Calu3 (cell line): ENCODE measurements around the gene NID2. TPM values are rescaled to one million over a fixed set of nuclear protein-coding genes. Genes with fewer than 3 reads are reported as not detected.

Experiments used
- BruUV-seq: library from RNA; stranded (reverse); fragments of 400-500 nt; replicated peaks from 2 replicates; lab custom pipeline; 2021; lab: Mats Ljungman, UMichigan
- CTCF ChIA-PET: fragments of 300-600 bp; sonication (Branson Sonifier 250); formaldehyde crosslinking; loops from one replicate; lab custom pipeline; 2022; ENCODE audit warnings: antibody characterized with exemption; lab: Charles Lee
- DNase-seq: peaks from one replicate; pipeline ENCODE4 v3.0.0; 2022
- H3K27ac Mint-ChIP-seq: one replicate; pipeline ENCODE4 v1.8.0; 2022; ENCODE audit warnings: mixed read lengths; ENCODE audit not compliant: unreplicated experiment
- H3K27me3 Mint-ChIP-seq: one replicate; pipeline ENCODE4 v1.8.0; 2022; ENCODE audit warnings: mixed read lengths; ENCODE audit not compliant: unreplicated experiment
- H3K36me3 Mint-ChIP-seq: one replicate; pipeline ENCODE4 v1.8.0; 2022; ENCODE audit warnings: mild to moderate bottlenecking, moderate library complexity, mixed read lengths; ENCODE audit not compliant: insufficient read depth, unreplicated experiment
- H3K4me1 Mint-ChIP-seq: one replicate; pipeline ENCODE4 v1.8.0; 2022; ENCODE audit warnings: mild to moderate bottlenecking, low read depth, mixed read lengths; ENCODE audit not compliant: unreplicated experiment
- H3K4me3 Mint-ChIP-seq: one replicate; pipeline ENCODE4 v1.8.0; 2022; ENCODE audit warnings: mild to moderate bottlenecking, low read depth, moderate library complexity, mixed read lengths; ENCODE audit not compliant: unreplicated experiment
- H3K9me3 Mint-ChIP-seq: one replicate; pipeline ENCODE4 v1.8.0; 2022; ENCODE audit warnings: low read depth, mixed read lengths; ENCODE audit not compliant: unreplicated experiment
- CTCF ChIP-seq: fragments of 200-600 bp; IDR thresholded peaks from one replicate; pipeline ENCODE4 v1.8.0; 2022; ENCODE audit warnings: antibody characterized with exemption; ENCODE audit not compliant: unreplicated experiment
- intact Hi-C: fragments of 100-400 bp; cut with micrococcal nuclease; formaldehyde crosslinking; loops from one replicate; pipeline ENCODE4 v1.10.0; 2022; ENCODE audit not compliant: unreplicated experiment
- total RNA-seq: library from RNA; stranded (reverse); gene quantifications from 2 replicates; pipeline ENCODE4 v1.2.3, GENCODE V29; 2022

NID2 gene
- total RNA-seq, 1 experiment from 2014 or later, result not detected

- intact Hi-C loops, result no loop called here
- Mint-ChIP-seq H3K4me1 (no peaks in the 10 kb centered on the region), H3K4me3 (no peak overlapping the region), H3K27ac (no peak overlapping the region), H3K27me3 (peaks cover 74% of the 10 kb centered on the region), H3K9me3 (no peaks in the 10 kb centered on the region), H3K36me3 (no peaks in the 10 kb centered on the region)
- CTCF ChIA-PET, result no interaction called here
- no peak for DNase-seq
- no TSS peak for BruUV-seq
- no peak for TF ChIP-seq CTCF
Observed at GRCh38 chr14:52064174-52064573, 4.7 kb downstream of the NID2 start.

- H3K27me3 Mint-ChIP-seq, result peaks cover 70% of the 10 kb centered on the region
- no peak overlapping the region for H3K4me3 Mint-ChIP-seq
- no peak for TF ChIP-seq CTCF
- intact Hi-C loops, result no loop called here
- no peaks in the 10 kb centered on the region for H3K4me1 Mint-ChIP-seq
- no peaks in the 10 kb centered on the region for H3K9me3 Mint-ChIP-seq
- CTCF ChIA-PET, result interaction anchor here (0.6 kb wide), 1 partner anchor 83 kb away, joined by 3 read pairs; no protein-coding TSS in a partner anchor
- no TSS peak for BruUV-seq
- no peaks in the 10 kb centered on the region for H3K36me3 Mint-ChIP-seq
- no peak for DNase-seq
- H3K27ac Mint-ChIP-seq, result no peak overlapping the region
Observed at GRCh38 chr14:52063052-52063462, 5.8 kb downstream of the NID2 start.

- no peak overlapping the region for H3K4me3 Mint-ChIP-seq
- intact Hi-C loops, result no loop called here
- no peaks in the 10 kb centered on the region for H3K9me3 Mint-ChIP-seq
- CTCF ChIA-PET, result no interaction called here
- BruUV-seq, result no TSS peak
- H3K27me3 Mint-ChIP-seq, result peaks cover 59% of the 10 kb centered on the region
- no peak overlapping the region for H3K27ac Mint-ChIP-seq
- H3K36me3 Mint-ChIP-seq, result no peaks in the 10 kb centered on the region
- no peak for TF ChIP-seq CTCF
- no peak for DNase-seq
- H3K4me1 Mint-ChIP-seq, result no peaks in the 10 kb centered on the region
Observed at GRCh38 chr14:52061890-52062289, 7.0 kb downstream of the NID2 start.

- TF ChIP-seq CTCF, result no peak
- intact Hi-C loops, result no loop called here
- H3K36me3 Mint-ChIP-seq, result no peaks in the 10 kb centered on the region
- no peak for DNase-seq
- H3K9me3 Mint-ChIP-seq, result no peaks in the 10 kb centered on the region
- no peak overlapping the region for H3K4me3 Mint-ChIP-seq
- H3K4me1 Mint-ChIP-seq, result no peaks in the 10 kb centered on the region
- H3K27ac Mint-ChIP-seq, result no peak overlapping the region
- CTCF ChIA-PET, result no interaction called here
- peaks cover 59% of the 10 kb centered on the region for H3K27me3 Mint-ChIP-seq
- no TSS peak for BruUV-seq
Observed at GRCh38 chr14:52061390-52061789, 7.5 kb downstream of the NID2 start.
